Stimulated activated CD8-positive, alpha-beta memory T cell treated with anti-CD3 and anti-CD28 coated beads, Interleukin-12 subunit alpha, Interleukin-12 subunit beta, amount 100 ng/mL, for 1 hour (primary cell): Measurements from ENCODE around the gene SORCS3.

Experiments used
- DNase-seq: peaks from one replicate; pipeline ENCODE4 v3.0.0-alpha.2; 2020; ENCODE audit warnings: low read depth

The SORCS3 gene

DNA sequence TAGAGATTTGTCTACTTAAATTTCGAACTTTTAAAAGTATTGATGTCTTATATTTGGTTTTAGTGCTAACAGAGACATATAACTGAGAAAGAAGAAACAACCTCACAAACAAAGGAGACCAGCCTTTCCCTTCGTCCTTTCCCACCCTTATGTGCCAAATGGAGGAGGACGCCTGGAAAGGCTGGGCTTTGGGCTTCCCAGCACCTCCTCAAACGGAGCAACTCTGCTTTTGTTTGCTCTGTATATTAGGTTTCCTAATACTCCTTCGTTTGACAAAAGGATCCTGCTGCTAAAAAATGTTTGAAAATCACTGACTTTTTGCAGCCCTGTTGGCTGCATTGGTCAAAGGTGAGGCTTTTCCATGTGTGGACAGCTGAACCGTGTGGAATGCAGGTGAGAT lies 471.8 kb downstream of the SORCS3 start:
- DNase-seq: no peak

DNA sequence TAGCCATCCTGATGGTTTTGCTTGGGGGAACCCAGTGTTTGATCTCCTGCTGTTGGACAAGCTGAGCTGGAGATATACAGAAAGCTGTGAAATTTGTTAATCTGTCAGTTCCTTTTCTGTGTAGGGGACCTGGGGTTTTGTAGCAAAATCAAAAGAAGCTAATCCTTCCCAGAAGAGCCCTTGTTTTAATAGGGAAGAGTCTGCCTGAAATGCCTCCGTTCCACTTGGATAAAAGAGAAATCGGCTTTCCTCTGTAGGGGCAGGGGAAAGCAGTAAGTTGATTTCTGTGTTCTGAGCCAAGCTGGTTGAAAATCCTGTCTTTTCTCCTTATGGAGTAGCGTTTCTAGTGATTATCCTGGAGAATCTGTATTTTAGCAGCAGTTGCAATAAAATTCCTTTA lies 472.6 kb downstream of the SORCS3 start:
- no peak for DNase-seq

GRCh38 chr10:105121743-105122142 lies 480.7 kb downstream of the SORCS3 start:
- DNase-seq: no peak

DNA sequence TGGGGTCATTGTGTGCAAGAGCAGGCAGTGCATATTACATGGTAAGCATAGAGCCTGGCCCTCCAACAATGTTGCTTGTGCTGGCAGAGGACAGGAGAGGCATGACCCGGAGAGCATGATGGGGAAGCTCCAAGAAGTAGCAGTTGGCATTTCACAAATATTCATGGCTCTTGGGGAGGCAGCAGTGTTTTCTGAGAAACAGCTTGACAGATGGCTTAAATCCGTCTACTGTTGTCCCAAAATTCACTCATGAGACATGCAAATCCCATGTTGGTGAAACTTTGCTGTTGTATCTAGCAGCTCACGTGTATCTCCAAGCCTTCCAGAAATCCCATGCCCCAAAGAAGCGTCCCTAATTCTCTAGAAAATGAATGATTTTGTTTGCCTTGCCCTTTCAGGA lies 487.0 kb downstream of the SORCS3 start:
- no peak for DNase-seq

DNA sequence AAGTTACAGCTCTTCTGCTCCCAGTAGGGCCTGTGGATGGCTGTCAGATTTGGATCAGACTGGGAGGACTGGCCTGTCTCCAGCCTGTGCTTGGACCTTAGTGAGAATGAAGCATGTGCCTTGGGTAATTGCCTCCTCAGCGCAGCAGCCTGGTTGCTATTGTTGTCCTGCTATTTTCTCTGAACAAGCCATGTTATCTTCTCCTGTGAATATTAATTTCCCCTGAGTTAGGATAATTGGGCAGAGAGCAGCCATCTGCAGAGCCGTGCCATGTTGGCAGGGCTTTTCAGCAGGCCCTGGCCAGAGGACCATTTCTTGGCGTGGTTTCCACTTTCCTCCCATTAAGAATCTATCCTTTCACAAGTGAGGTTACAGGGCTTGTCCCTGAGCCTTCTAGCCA lies 497.3 kb downstream of the SORCS3 start:
- no peak for DNase-seq

GRCh38 chr10:105139363-105139896 lies 498.3 kb downstream of the SORCS3 start:
- no peak for DNase-seq

DNA sequence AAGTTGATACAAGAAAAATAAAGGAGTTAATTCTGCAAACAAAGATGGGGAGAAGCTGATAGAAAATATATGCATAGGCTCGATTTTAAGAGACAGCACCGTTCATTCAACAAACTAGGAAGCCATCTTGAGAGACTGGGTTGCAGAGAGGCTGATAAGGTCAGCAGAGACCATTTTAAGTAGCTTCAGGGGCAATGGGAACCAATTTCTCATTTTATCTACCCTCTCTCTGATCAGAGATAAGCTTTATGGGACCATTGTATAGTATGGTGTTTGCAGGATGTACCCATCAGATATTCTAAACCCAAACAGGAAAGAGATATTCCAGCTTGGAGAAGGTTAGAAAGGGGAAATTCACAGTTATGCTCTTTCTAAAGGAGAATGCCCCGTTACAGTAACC lies 499.5 kb downstream of the SORCS3 start:
- DNase-seq: no peak

- DNase-seq: no peak
These were observed 504.6 kb downstream of the SORCS3 start for GRCh38 chr10:105145711-105146110.

DNA sequence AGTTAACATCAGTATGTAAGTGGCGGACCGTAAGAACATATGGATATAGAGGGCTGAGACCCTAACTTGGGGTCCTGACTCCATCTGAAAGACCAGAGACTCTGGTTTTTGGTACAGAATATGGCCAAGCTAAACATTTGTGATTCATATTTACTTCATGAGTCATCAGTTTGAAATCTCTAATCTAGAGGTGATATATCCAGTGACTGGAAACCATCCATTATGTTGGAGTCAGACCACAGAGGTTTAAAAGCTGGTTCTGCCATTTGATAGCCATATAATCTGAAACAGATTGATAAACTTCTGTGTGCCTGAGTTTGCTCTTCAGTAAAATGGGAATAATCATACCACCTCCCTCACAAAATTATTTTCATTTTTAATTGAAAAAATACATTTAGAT lies 505.3 kb downstream of the SORCS3 start:
- DNase-seq: no peak

GRCh38 chr10:105148456-105148855 lies 507.4 kb downstream of the SORCS3 start:
- DNase-seq: no peak

GRCh38 chr10:105148921-105149320 lies 507.8 kb downstream of the SORCS3 start:
- no peak for DNase-seq

DNA sequence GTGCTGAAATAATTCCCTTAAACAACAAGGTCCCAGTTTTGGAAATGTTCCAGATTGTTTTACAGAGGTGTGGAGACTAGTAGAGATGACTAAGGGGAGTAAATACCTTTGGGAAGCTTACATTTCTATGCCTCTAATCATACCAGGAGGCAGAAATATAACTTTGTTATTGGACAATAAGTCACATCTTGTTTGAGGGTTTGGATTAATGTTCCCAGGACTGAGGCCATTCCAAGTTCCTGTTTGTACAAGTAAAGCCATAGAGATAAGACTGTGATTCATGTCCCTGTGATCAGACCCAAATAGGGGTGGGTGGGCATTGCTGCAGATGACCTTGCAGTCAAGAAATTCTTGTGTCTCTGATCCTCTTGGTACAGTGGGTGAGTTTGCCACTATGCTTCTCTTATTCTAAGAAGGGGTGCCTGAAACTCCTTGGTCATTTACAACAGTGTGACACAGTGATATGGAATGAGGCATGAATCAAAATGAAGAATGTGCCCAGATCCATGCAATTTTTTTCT lies 508.3 kb downstream of the SORCS3 start:
- no peak for DNase-seq

DNA sequence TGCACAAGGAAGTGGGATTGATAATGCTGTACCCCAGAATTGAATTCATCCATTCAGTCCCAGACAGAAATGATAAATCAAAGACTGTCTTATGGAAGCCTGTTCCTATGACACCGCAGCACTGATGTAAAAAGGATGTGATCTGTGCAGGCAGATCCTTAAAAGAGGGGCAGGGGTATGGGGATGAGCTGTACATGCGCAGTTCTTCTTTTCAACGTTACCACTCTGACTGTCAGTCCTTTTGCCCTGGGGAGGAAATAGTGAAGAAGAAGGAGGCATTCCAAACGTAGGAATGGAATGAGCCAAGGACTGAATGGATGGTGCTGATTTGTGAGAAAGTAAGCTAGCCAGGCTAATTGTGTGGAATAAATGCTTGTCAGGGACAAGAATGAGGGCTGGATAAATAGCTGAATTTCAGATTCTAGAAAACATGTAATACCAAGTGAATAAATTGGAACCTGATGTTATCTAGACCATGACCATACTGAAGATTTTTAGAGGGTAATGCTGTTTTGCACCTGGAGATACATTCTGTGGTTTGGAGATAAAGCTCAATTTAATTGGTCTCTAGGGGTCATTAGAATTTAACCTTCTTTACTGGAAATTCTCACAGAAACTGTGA lies 509.3 kb downstream of the SORCS3 start:
- no peak for DNase-seq

DNA sequence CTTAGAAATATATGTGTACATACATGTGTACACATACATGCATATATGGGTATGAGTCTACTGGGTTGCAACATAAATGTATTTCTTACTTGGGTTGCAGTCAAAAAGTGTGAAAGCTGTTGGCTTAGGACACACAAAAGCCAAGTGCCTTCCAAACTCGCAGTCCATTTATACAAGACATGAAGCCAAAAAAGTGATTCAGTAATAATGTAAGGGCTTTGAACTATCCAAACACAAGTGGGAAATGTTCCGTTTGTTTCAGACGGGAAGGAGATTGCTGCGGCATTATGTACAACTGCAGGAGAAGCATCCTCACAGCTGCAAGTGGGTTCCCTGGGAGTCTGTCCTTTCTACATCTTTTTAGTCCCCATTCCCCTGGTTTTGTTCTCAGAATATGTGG lies 513.6 kb downstream of the SORCS3 start:
- DNase-seq: no peak

GRCh38 chr10:105159268-105159667 lies 518.2 kb downstream of the SORCS3 start:
- DNase-seq: no peak

- DNase-seq: no peak
These were observed 520.1 kb downstream of the SORCS3 start for GRCh38 chr10:105161149-105161548.

DNA sequence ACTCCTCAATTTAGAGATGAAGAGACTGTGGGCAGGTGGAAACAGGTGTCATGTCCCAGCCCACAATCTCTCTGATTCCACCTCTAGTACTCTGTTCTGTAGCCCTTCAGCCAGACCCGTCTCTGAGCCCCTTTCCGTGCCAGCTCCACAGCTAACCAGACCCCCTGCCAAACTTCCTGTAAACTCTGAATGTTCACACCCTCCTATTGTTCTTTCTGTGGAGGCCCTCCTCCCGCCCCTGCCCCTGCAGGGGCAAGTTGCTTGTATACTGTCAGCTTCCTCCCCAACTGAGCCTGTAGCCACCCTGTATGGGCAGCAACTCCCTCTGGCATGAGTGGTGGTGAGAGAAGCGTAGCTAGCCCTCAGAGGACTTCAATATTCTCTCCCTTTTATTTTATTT lies 520.7 kb downstream of the SORCS3 start:
- no peak for DNase-seq

DNA sequence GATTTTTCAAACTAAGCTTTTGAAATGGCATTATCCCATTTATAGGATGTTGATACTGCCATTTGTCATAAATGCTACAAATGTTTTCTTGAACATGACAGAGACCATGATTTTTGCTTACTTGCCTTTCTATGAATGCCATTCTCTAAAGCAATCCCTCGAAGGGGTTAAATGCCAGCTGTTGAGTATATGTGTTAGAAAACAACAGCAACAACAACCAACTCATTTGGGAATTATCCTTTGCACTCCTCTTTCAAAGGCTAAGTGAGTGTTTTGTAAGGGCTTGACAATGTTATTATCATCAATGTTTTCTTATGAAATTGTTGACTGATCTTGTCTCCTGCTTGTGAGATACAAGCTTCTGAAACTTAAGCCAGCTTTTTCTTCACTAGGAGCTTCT lies 529.4 kb downstream of the SORCS3 start:
- no peak for DNase-seq

- no peak for DNase-seq
These were observed 530.9 kb downstream of the SORCS3 start for GRCh38 chr10:105171945-105172344.

DNA sequence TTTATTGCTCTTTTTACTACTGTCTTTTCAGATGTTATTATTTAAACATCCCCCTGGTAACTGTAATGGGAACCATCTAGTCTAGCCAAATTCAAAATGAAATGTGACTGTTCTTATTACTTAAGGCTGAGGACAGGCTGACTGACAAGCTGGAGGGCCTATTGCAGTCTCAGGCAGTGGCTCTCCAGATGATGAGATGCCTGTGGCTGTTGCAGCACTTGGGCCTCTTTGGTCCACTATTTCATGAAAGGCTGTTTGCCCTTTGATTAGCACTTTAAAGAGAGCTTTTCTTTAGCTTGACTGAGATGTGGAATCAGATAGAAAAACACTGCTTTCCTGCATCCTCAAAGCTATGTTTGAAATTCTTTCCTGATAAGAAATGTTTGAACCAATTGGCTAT lies 540.5 kb downstream of the SORCS3 start:
- no peak for DNase-seq

GRCh38 chr10:105183536-105183935 lies 542.4 kb downstream of the SORCS3 start:
- DNase-seq: no peak

GRCh38 chr10:105185161-105185560 lies 544.1 kb downstream of the SORCS3 start:
- DNase-seq: no peak

DNA sequence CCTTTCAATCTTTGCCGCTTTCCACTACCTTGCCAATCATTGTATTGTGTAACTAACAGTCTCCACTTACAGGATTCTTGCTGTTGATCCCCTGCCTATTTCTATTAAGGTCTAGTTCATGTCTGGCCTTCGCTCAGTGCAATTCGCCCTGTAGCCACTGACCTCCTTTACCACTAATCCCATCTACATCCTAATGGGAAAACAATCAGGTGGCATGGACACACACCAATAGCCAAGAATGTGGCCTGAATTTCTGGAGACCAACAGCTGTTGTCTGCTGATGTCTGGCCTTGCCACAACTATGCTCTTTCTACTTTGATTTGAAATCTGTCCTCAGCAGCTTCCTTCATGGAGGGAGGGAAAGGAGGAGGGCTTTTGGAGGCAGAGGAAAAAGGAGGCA lies 546.2 kb downstream of the SORCS3 start:
- DNase-seq: no peak

GRCh38 chr10:105188737-105189462 lies 547.8 kb downstream of the SORCS3 start:
- no peak for DNase-seq
